Adipocyte (in vitro differentiated cells): ENCODE results near the gene TPCN2.

ENCODE experiments used
- DNase-seq: peaks from one replicate; pipeline ENCODE4 v3.0.0-alpha.2; 2015; ENCODE audit warnings: low read depth
- H3K27me3 ChIP-seq: replicated peaks from 2 replicates; pipeline ENCODE4 v1.7.0; 2013; ENCODE audit warnings: mild to moderate bottlenecking, low read length, moderate library complexity; ENCODE audit not compliant: control insufficient read depth, insufficient read depth
- H3K36me3 ChIP-seq: 2 replicates; pipeline ENCODE4 v1.7.0; 2013; ENCODE audit warnings: low read length, mild to moderate bottlenecking, moderate library complexity; ENCODE audit not compliant: control insufficient read depth, insufficient read depth, severe bottlenecking
- H3K4me1 ChIP-seq: 2 replicates; pipeline ENCODE4 v1.7.0; 2013; ENCODE audit warnings: mild to moderate bottlenecking, low read length, moderate library complexity; ENCODE audit not compliant: control insufficient read depth, insufficient read depth
- H3K4me3 ChIP-seq: 2 replicates; pipeline ENCODE4 v1.7.0; 2013; ENCODE audit warnings: mild to moderate bottlenecking, low read length, moderate library complexity
- H3K9ac ChIP-seq: 2 replicates; pipeline ENCODE4 v1.7.0; 2013; ENCODE audit warnings: mild to moderate bottlenecking, low read length, moderate library complexity
- H3K9me3 ChIP-seq: 2 replicates; pipeline ENCODE4 v1.7.0; 2013; ENCODE audit warnings: mild to moderate bottlenecking, low read length, moderate library complexity; ENCODE audit not compliant: control insufficient read depth

Gene TPCN2

DNA sequence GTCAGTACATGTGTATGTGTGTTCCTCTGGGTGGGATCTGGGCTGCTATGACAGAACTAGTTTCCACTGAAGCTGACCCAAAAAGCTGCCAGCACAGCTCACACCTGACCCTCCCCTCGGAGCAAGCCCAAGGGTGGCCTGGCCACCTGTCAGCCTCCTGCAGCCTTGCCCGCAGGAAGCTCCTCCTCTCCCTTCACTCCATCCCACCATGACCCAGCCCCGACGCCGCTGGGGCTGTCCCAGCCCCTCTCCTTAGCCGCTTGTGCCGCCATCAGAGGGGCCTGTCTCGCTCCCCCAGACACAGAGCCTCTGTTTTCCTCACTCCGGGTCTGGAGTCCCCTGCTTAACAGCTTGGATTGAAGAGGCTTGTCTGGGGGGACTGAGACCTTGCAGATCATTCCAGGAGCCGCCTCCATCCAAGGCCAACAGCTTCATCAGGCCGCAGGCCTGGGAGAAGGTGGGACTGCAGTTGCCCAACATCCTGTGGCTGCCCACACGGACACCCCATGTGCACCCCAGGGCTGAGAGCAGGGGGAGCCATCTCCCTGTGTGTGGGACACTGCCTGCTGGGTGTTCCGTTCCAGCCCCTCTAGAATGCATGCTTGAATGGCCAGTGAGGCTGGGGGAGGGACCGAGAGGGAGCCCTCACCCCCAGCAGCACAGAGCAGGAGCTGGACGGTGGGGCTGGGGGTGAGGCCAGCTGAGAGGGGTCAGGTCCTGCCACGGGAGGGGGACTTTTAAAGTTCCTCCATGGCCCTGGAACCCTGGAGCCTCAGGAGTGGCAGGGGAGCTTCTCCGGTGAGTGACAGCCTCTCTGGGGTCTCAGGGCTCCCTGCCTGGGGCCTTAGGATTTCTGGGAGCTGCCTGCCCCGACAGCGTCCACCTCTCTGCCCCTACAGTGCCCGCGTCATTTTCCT, 36.4 kb upstream of the TPCN2 start:
- H3K27me3 ChIP-seq = no peaks in the 10 kb centered on the region
- H3K36me3 ChIP-seq = no peaks in the 10 kb centered on the region
- peak overlapping the region; percentile 92 for H3K9ac ChIP-seq
- H3K4me3 ChIP-seq = peak overlapping the region; percentile 85
- H3K4me1 ChIP-seq = peaks cover 62% of the 10 kb centered on the region
- peak; percentile 70 for DNase-seq
- H3K9me3 ChIP-seq = no peaks in the 10 kb centered on the region

DNA sequence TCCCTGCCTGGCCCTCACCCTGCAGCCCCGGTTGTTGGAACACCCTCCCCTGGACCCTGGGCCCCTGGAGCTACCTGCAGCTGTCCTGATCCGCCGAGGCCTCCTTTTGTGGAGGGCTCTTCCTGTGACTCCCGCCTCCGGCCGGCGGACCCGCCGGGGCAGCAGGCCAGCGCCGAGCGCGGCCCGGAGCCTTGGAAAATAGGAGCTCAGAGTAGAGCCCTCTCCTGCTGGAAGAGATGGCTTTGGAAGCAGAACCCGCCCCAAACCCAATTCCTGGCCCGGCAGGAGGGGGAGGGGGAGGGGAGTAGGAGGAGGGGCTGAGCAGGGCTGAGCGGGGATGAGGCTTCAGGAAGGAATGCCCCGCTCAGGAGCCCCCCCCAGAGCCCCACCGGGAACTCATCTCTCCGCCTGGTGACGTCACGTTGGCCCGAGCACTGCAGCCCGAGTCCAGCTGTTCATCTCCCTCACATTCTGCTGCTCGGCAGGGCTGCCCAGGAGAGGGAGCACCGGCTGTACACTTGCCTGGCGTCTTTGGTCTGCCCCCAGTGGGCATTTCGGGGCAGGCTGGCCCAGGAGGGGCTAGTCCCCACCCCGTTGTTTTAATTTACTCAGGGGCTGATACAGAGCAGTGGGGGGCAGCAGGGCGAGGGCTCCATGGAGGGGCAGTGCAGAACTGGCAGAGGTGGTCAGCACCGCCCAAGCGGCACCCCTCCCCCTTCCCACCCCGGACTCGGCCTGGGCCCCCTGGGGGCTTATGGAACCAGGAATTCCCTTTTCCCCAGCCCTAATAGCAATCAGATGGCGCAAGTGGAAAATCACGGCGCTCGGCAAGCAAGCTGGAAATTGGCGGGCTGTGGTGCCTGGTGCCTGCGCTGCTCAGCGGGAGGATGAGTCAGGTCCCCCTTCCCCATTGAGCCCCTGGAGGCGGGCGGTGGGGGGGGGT, 35.5 kb upstream of the TPCN2 start, which contains the start of gene MRGPRF:
Gene MRGPRF (minus strand): TSS at position 238 of the 943 bp plus-strand sequence. CDS start 3,345 bp downstream, outside the sequence.
- peak within 1 kb of the TSS; percentile 85 for H3K4me3 ChIP-seq
- H3K9me3 ChIP-seq = no peaks in the 10 kb centered on the region
- peak; percentile 94 for DNase-seq
- H3K9ac ChIP-seq = peak within 1 kb of the TSS; percentile 92
- H3K4me1 ChIP-seq = peaks cover 52% of the 10 kb centered on the region
- H3K27me3 ChIP-seq = no peaks in the 10 kb centered on the region
- no peaks in the 10 kb centered on the region for H3K36me3 ChIP-seq

DNA sequence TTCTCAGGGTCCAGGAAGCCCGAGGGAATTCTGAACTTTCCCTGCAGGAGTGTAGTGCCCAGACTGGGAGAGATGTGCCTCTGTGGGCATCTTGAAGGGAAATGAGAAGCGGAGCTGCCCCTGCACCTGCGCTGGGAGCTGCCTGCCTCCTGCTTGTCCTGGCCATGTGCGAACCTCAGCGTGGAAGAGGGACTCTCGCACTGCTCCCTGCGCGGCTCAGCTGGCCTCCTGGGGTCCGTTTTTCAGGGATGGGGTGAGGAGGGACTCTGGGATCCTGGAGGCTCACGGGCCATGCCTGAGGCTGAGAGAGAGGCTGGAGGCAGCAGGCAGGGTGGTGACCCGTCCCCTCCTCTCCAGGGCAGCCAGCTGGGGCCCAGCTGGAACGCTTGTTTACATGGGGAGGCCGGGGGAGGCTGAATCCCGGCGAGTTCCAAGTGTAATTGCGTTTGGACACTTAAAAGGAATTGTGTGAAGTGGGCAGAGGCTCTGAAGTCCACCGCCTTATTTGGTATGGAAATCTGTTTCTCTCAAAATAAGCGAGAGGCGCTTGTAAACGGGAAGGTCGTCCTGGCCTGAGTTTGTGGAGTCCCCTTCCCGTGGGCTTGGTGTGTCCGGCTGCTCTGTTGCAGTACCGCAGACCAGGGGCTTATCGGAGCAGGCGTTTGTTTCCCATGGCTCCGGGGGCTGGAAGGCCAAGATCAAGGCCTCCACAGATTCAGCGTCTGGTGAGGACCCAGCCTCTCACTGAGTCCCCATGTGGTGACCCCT, 34.5 kb upstream of the TPCN2 start:
- H3K9ac ChIP-seq = peak overlapping the region; percentile 52
- no peak overlapping the region for H3K4me3 ChIP-seq
- H3K27me3 ChIP-seq = no peaks in the 10 kb centered on the region
- H3K9me3 ChIP-seq = no peaks in the 10 kb centered on the region
- DNase-seq = peak; percentile 30
- no peaks in the 10 kb centered on the region for H3K36me3 ChIP-seq
- peaks cover 50% of the 10 kb centered on the region for H3K4me1 ChIP-seq

DNA sequence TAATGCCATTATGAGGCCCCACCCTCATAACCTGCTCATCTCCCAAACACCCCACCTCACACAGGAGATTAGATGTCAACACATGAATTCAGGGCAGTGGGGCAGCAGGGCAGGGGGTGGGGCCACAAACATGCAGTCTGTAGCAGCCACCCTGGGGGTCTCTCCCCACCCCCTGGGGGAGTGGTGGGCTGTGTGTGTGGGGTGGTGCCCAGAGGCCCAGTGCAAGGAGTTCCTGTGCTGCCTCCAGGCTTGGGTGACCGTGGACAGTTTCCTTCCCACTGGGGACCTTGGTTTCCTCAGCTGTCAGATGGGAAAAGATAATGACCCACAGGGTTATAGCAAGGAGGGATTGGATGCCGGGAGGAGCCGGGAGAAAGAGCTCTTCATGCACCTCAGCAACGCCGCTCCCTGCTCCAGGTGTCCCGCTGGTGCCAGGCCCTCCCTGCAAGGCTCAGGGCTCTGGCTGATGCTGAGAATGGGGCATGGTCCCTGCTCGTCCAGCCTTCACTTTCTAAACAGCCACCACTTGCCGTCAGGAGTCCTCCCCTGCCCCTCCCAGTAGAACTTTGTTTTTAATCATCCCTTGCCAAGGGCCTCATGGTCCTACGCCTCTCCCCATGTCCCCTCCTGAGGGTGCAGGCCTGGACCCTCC, 33.7 kb upstream of the TPCN2 start:
- H3K36me3 ChIP-seq = no peaks in the 10 kb centered on the region
- H3K9ac ChIP-seq = no peak overlapping the region
- no peaks in the 10 kb centered on the region for H3K9me3 ChIP-seq
- H3K4me3 ChIP-seq = no peak overlapping the region
- no peak for DNase-seq
- H3K4me1 ChIP-seq = peaks cover 42% of the 10 kb centered on the region
- H3K27me3 ChIP-seq = no peaks in the 10 kb centered on the region

DNA sequence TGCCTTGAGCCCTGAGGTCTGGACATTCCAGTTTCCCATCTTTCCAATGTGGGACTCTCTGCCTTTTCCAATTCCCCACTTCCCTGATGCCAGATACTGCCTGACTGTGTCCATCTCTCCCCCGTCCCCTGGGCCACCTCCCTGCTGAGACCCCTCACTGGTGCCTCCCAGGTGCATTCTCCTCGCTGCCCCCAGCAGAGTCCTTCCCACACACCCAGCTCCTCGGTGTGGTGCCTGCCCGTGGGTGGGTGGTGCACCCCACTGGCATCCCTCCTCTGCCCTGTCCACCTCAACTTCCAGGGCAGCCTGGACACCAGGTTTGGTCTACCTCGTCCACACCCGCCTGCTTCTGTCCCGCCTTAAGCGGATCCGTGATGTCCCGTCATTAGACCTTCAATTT, 30.8 kb upstream of the TPCN2 start:
- no peaks in the 10 kb centered on the region for H3K9me3 ChIP-seq
- H3K36me3 ChIP-seq = no peaks in the 10 kb centered on the region
- no peak for DNase-seq

DNA sequence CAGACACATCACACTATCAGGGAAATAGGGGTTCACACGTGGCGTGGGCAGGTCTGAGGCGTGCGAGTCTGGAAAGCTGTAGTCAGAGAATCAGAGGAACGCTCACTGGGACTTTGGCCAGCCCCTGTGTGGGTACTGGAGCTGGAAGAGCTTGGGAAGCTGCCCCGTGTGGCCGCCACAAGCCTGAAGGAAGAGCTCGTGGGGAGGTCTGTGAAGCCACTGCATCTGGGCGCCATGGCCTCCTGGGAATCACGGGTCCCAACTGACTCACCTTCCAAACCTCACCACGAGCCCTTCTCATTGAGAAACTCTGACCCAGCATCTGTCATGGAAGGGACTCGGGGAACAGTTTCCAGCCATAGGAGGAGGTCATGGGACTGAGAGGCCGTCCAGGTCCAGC, 29.8 kb upstream of the TPCN2 start:
- DNase-seq = no peak
- Histone ChIP-seq H3K27me3 (peaks cover 7% of the 10 kb centered on the region), H3K9me3 (no peaks in the 10 kb centered on the region), H3K4me1 (peaks cover 15% of the 10 kb centered on the region), H3K9ac (no peak overlapping the region), H3K36me3 (no peaks in the 10 kb centered on the region), H3K4me3 (no peak overlapping the region)

More for the DNA sequence above, 30.8 kb upstream of the TPCN2 start:
- Histone ChIP-seq H3K27me3 (no peaks in the 10 kb centered on the region), H3K4me3 (no peak overlapping the region), H3K4me1 (peaks cover 21% of the 10 kb centered on the region), H3K9ac (no peak overlapping the region)

DNA sequence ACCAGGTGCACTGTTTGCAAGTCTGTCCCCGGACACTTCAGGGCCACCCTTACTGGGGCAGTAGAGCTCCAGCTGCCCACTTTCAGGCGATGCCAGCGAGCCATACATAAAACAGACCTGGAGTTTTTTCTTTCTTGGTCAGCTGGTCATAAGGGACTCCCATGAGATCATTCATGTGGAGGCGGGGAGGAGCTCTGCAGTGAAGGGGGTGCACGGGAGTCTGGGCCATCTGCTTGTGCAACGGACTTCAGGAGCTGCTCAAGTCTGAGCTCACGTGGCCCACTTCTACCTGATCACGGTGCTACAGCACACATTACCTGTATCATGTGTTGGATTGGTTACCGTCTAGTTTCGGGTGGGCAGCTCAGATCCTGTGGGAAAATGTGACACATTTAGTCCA, 26.5 kb upstream of the TPCN2 start:
- no peak overlapping the region for H3K4me3 ChIP-seq
- peaks cover 7% of the 10 kb centered on the region for H3K27me3 ChIP-seq
- H3K4me1 ChIP-seq = peaks cover 7% of the 10 kb centered on the region
- H3K9me3 ChIP-seq = no peaks in the 10 kb centered on the region
- H3K9ac ChIP-seq = no peak overlapping the region
- no peaks in the 10 kb centered on the region for H3K36me3 ChIP-seq
- no peak for DNase-seq

DNA sequence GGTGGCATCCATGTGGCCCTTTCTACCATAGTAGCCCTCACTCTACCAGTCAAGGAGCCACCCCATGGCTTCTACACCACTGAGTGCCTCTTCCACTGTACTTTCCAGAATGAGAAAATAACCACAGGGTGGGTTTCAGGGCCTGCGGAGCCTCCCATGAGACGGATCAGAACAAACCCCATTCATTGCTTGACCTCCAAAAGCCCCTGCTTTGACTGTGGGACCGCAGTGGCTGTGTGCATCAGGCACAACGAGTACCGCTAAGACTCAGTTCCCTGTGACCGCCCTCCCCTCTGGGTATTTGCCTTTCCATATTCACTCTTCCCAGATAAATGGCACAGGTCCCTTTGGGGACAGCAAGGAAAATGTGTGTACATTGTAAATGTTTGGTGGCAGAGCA, 24.2 kb upstream of the TPCN2 start:
- no peak for DNase-seq

DNA sequence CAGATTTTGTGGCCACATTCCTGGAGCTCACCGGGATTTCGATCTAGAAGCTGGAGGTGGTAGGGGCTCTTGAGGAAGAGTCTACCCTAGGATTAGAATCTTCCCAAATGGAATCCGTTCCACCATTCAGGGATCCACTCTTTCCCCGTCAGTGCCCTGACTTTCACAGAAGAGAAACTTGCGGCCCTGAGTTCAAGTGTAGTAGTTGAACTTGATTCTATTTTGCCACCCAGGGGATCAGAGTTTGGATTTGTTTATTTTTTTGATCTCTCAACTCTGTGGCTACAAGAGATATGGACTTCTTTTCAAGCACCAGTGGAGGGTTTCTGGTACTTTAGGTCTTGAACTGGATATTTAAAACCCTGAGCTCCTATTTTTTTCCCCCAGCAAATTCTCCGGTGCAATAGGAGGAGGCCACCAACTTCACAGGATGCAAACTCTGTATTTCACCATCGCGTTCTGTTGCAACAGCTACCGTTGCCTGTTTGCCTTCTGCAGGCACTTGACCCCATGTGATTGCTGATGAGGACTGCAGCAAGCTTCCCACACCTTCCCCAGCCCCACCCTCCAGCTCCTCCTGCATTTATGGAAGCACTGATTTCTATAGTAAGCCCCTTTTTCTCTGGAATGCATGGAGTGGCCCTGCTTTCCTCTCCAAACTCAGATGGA, 20.9 kb upstream of the TPCN2 start:
- H3K4me1 ChIP-seq = peaks cover 17% of the 10 kb centered on the region
- no peak overlapping the region for H3K4me3 ChIP-seq
- H3K9ac ChIP-seq = no peak overlapping the region
- H3K9me3 ChIP-seq = no peaks in the 10 kb centered on the region
- DNase-seq = peak; percentile 67
- peaks cover 7% of the 10 kb centered on the region for H3K27me3 ChIP-seq
- no peaks in the 10 kb centered on the region for H3K36me3 ChIP-seq

More for the DNA sequence above, 24.2 kb upstream of the TPCN2 start:
- no peaks in the 10 kb centered on the region for H3K9me3 ChIP-seq
- H3K27me3 ChIP-seq = peaks cover 7% of the 10 kb centered on the region
- no peaks in the 10 kb centered on the region for H3K36me3 ChIP-seq
- no peak overlapping the region for H3K9ac ChIP-seq
- H3K4me3 ChIP-seq = no peak overlapping the region
- peaks cover 7% of the 10 kb centered on the region for H3K4me1 ChIP-seq

DNA sequence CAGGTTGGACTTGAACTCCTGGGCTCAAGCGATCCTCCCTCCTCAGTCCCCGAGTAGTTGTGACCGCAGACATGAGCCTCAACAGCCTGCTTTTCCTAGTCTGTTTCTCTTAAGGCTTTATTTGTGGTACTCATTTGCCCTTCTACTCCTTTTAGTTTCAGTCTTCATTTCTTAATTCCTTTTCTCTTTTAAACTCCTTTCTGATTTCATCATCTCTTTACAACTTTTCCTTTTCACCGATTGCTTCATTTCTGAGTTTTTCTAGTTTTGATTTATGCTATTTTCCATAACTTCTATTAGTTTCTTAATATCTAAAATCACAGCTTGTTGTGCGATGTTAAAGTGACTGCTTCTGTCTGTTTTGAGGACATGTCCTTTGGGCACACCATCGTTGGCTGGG, 18.4 kb upstream of the TPCN2 start:
- Histone ChIP-seq H3K4me3 (peak overlapping the region; percentile 54), H3K4me1 (peaks cover 17% of the 10 kb centered on the region)

More for the DNA sequence above, 18.4 kb upstream of the TPCN2 start:
- Histone ChIP-seq H3K36me3 (no peaks in the 10 kb centered on the region), H3K9me3 (no peaks in the 10 kb centered on the region), H3K27me3 (no peaks in the 10 kb centered on the region), H3K9ac (peak overlapping the region; percentile 62)
- peak; percentile 33 for DNase-seq
